GM10266 (cell line): Measurements from ENCODE around the gene PRLH.
"Not testable (repeated sequence)": the region's sequence is repeated elsewhere in the genome, so short reads cannot be mapped to it uniquely, and the experiment has no call there.

ENCODE experiments used
- DNase-seq: peaks from one replicate; pipeline ENCODE4 v3.0.0; 2012; ENCODE audit errors: extremely low spot score
- CTCF ChIP-seq: IDR thresholded peaks from 2 replicates; pipeline ENCODE4 v1.5.1; 2012; ENCODE audit warnings: mild to moderate bottlenecking, low read depth; ENCODE audit not compliant: control insufficient read depth, insufficient read depth; ENCODE audit errors: missing control alignments

PRLH gene

GRCh38 chr2:237604391-237604790, 38.0 kb downstream of the PRLH start:
- DNase-seq: no peak
- no peak for TF ChIP-seq CTCF

- peak; percentile 15 for TF ChIP-seq CTCF
- DNase-seq: no peak
Observed at GRCh38 chr2:237604960-237605359, 38.6 kb downstream of the PRLH start.

GRCh38 chr2:237606522-237606921, 40.1 kb downstream of the PRLH start:
- DNase-seq: not testable (repeated sequence)

GRCh38 chr2:237612527-237613357, 46.4 kb downstream of the PRLH start:
- DNase-seq: no peak
- TF ChIP-seq CTCF: no peak

- TF ChIP-seq CTCF: no peak
- no peak for DNase-seq
Observed at GRCh38 chr2:237613679-237614078, 47.3 kb downstream of the PRLH start.

GRCh38 chr2:237614151-237614720, 47.9 kb downstream of the PRLH start:
- TF ChIP-seq CTCF: no peak
- no peak for DNase-seq

GRCh38 chr2:237615631-237616249, 49.4 kb downstream of the PRLH start:
- TF ChIP-seq CTCF: no peak

More at GRCh38 chr2:237615631-237616249, 49.4 kb downstream of the PRLH start:
- no peak for DNase-seq
